ENCODE data around the gene NT5C3B.
"Not testable (repeated sequence)": the region's sequence is repeated elsewhere in the genome, so short reads cannot be mapped to it uniquely, and the experiment has no call there.

NT5C3B gene

GRCh38 chr17:41779954-41780353, 56.1 kb downstream of the NT5C3B start:
- DNase-seq (ENCODE audit: low read depth in 1 of 2, low spot score in 1 of 2) = no peak
- Histone ChIP-seq H3K27me3 (ENCODE audit: insufficient read depth, poor library complexity, severe bottlenecking) (no peaks in the 10 kb centered on the region), H3K4me3 (replicated peaks; ENCODE audit: insufficient read depth, low read length) (no peak overlapping the region), H3K27ac (replicated peaks) (no peak overlapping the region)
- TF ChIP-seq GABPA (IDR thresholded peaks at IDR 0.05; ENCODE audit: low read depth) = no peak
- no peak for TF ChIP-seq POLR2AphosphoS5 (IDR thresholded peaks at IDR 0.05; ENCODE audit: low read depth)
- no peak for TF ChIP-seq REST (IDR thresholded peaks at IDR 0.05; ENCODE audit: insufficient replicate concordance, low read depth)
- no peak for TF ChIP-seq CTCF (IDR thresholded peaks at IDR 0.05; ENCODE audit: insufficient read depth, low read length)
- TF ChIP-seq SPI1 (IDR thresholded peaks at IDR 0.05; ENCODE audit: borderline replicate concordance, low read depth) = no peak

GRCh38 chr17:41777574-41778188, 58.4 kb downstream of the NT5C3B start:
- H3K27me3 ChIP-seq (ENCODE audit: insufficient read depth, poor library complexity, severe bottlenecking) = no peaks in the 10 kb centered on the region
- DNase-seq (ENCODE audit: low read depth in 1 of 2, low spot score in 1 of 2) = no peak
- TF ChIP-seq GABPA (IDR thresholded peaks at IDR 0.05; ENCODE audit: low read depth) = no peak
- no peak for TF ChIP-seq POLR2AphosphoS5 (IDR thresholded peaks at IDR 0.05; ENCODE audit: low read depth)
- no peak for TF ChIP-seq SPI1 (IDR thresholded peaks at IDR 0.05; ENCODE audit: borderline replicate concordance, low read depth)
- no peak for TF ChIP-seq CTCF (IDR thresholded peaks at IDR 0.05; ENCODE audit: insufficient read depth, low read length)
- TF ChIP-seq REST (IDR thresholded peaks at IDR 0.05; ENCODE audit: insufficient replicate concordance, low read depth) = no peak
- H3K27ac ChIP-seq (replicated peaks) = no peak overlapping the region
- H3K4me3 ChIP-seq (replicated peaks; ENCODE audit: insufficient read depth, low read length) = no peak overlapping the region

GRCh38 chr17:41777157-41777573, 58.9 kb downstream of the NT5C3B start:
- Histone ChIP-seq H3K4me3 (replicated peaks; ENCODE audit: insufficient read depth, low read length) (no peak overlapping the region), H3K27me3 (ENCODE audit: insufficient read depth, poor library complexity, severe bottlenecking) (no peaks in the 10 kb centered on the region), H3K27ac (replicated peaks) (no peak overlapping the region)
- TF ChIP-seq POLR2AphosphoS5 (IDR thresholded peaks at IDR 0.05; ENCODE audit: low read depth) = no peak
- TF ChIP-seq REST (IDR thresholded peaks at IDR 0.05; ENCODE audit: insufficient replicate concordance, low read depth) = no peak
- TF ChIP-seq CTCF (IDR thresholded peaks at IDR 0.05; ENCODE audit: insufficient read depth, low read length) = no peak
- TF ChIP-seq SPI1 (IDR thresholded peaks at IDR 0.05; ENCODE audit: borderline replicate concordance, low read depth) = no peak
- TF ChIP-seq GABPA (IDR thresholded peaks at IDR 0.05; ENCODE audit: low read depth) = no peak
- no peak for DNase-seq (ENCODE audit: low read depth in 1 of 2, low spot score in 1 of 2)

- H3K4me3 ChIP-seq (replicated peaks; ENCODE audit: insufficient read depth, low read length); H3K27ac ChIP-seq (replicated peaks); DNase-seq (ENCODE audit: low read depth in 1 of 2, low spot score in 1 of 2); H3K27me3 ChIP-seq (ENCODE audit: insufficient read depth, poor library complexity, severe bottlenecking): not testable (repeated sequence)
Observed at GRCh38 chr17:41776262-41776900, 59.7 kb downstream of the NT5C3B start.

All from HL-60 (cell line).